SU-DHL-6 (cell line): Measurements from ENCODE around the gene PROK1.

Experiments
- EZH2phosphoT487 ChIP-seq: fragments of 200-600 bp; sonication (generic), shearing (Covaris generic); conservative IDR thresholded peaks from 2 replicates; pipeline ENCODE4 v1.6.1; 2018; ENCODE audit warnings: mild to moderate bottlenecking, antibody characterized with exemption, low read length, moderate library complexity, mixed read lengths
- TF ChIP-seq, protein P1 (sequence below): fragments of 200-600 bp; sonication (generic); IDR thresholded peaks from one replicate; pipeline ENCODE4 v1.5.1; 2017; ENCODE audit warnings: antibody characterized with exemption, mild to moderate bottlenecking, low read length, moderate library complexity; ENCODE audit not compliant: insufficient read depth, poor library complexity, severe bottlenecking

DNA sequence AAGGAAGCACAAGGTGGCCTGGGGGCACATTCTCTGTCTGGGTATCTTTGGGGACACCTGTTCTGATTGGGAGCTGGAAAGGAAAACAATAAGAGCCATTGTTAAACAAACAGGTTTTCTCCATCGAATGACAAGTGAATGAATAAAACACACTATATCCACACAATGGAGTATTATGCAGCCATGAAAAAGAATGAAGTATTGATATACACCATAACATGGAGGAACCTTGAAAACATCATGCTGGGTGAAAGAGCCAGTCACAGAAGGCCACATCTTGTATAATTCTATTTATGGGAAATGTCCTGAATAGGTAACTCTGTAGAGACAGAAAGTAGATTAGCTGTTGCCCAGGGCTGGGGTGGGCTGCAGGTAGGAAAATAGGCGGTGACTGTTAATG lies 11.1 kb downstream of the PROK1 start:
- TF ChIP-seq, protein P1, sequence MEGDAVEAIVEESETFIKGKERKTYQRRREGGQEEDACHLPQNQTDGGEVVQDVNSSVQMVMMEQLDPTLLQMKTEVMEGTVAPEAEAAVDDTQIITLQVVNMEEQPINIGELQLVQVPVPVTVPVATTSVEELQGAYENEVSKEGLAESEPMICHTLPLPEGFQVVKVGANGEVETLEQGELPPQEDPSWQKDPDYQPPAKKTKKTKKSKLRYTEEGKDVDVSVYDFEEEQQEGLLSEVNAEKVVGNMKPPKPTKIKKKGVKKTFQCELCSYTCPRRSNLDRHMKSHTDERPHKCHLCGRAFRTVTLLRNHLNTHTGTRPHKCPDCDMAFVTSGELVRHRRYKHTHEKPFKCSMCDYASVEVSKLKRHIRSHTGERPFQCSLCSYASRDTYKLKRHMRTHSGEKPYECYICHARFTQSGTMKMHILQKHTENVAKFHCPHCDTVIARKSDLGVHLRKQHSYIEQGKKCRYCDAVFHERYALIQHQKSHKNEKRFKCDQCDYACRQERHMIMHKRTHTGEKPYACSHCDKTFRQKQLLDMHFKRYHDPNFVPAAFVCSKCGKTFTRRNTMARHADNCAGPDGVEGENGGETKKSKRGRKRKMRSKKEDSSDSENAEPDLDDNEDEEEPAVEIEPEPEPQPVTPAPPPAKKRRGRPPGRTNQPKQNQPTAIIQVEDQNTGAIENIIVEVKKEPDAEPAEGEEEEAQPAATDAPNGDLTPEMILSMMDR: no peak
- no peak for TF ChIP-seq EZH2phosphoT487
